Measurements from ENCODE around the gene POU2AF1.

Gene POU2AF1

GRCh38 chr11:111384494-111384893 lies 5.4 kb upstream of the POU2AF1 start:
- no peak for FAIRE-seq

- no peak for FAIRE-seq
Measured at GRCh38 chr11:111382451-111382850, 3.4 kb upstream of the POU2AF1 start.

DNA sequence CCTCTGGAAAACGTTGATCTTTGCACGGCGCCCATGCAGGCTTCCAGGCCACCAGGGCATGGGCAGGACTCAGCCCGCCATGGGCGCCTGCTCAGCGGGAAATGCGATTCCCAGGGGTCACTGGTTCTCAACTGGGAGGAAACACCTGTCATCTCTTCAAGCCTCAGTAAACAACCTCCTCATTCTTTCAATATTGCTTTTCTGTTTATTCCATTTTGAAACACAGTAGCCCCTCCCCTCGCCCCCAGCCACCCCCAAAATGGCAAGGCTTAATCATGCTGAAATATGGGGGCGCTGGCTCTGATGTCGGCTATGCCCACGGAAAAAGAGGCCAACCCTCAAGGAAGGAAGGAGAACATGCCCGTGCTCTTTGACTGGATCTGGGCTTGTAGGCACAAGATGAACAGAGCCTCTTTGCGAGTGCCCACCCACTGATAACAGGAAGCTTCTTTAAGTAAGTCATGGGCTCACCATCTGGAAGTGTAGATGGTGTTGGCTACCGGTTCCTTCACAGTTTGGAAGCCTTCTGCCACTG lies 594 bp upstream of the POU2AF1 start:
- FAIRE-seq: no peak

DNA sequence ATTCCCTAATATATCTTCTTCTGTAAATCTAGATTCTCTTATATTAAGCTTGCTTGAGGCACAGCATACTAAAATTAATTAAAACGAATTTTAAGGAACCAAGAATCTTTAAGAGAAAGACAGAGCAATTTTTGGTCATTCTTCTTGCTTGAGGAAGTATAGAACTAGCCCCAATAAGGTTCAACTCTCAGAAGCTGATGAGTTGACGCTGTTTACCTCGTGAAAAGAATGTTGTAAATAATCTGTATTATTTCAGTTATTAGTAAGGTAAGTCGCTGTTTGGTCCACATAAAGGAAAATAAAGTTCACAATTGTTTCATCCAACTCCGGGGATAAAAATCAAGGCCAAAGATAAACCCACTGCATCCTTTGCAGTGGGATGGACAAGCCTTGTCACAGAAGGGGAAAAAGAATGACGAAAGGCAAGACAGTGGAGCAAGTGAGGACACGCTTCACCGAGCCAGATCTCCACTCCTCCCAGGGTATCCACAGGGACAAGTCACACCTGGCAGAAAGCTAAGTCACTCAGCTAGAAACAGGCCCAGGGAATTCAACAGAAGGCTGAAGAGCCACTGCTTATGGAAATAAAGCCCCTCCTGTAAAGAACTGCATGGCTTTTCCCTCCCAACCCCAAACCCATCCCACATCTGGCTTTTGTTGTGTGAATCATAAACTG lies 752 bp downstream of the POU2AF1 start:
- FAIRE-seq: no peak

- no peak for FAIRE-seq
Measured at GRCh38 chr11:111376181-111376871, 2.7 kb downstream of the POU2AF1 start.

GRCh38 chr11:111373590-111373989 lies 5.5 kb downstream of the POU2AF1 start:
- FAIRE-seq: no peak

GRCh38 chr11:111372538-111372937 lies 6.5 kb downstream of the POU2AF1 start:
- FAIRE-seq: no peak

GRCh38 chr11:111370902-111371578 lies 8.0 kb downstream of the POU2AF1 start:
- FAIRE-seq: no peak

GRCh38 chr11:111370270-111370901 lies 8.7 kb downstream of the POU2AF1 start:
- no peak for FAIRE-seq

DNA sequence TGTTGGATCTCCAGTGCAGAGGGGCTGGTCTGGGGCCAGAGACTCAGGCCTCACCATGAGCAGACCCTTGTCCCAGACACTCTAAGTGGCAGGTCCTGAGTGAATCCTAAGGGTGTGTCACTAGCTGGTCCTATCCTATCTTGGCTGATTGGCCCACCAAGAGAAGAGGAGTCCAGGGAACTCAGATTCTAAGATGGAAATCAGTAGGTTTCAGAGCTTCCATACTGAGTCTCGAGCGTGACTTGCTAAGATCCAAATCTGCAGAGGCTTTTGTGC lies 10.9 kb downstream of the POU2AF1 start:
- no peak for FAIRE-seq

GRCh38 chr11:111367411-111368284 lies 11.4 kb downstream of the POU2AF1 start:
- no peak for FAIRE-seq

DNA sequence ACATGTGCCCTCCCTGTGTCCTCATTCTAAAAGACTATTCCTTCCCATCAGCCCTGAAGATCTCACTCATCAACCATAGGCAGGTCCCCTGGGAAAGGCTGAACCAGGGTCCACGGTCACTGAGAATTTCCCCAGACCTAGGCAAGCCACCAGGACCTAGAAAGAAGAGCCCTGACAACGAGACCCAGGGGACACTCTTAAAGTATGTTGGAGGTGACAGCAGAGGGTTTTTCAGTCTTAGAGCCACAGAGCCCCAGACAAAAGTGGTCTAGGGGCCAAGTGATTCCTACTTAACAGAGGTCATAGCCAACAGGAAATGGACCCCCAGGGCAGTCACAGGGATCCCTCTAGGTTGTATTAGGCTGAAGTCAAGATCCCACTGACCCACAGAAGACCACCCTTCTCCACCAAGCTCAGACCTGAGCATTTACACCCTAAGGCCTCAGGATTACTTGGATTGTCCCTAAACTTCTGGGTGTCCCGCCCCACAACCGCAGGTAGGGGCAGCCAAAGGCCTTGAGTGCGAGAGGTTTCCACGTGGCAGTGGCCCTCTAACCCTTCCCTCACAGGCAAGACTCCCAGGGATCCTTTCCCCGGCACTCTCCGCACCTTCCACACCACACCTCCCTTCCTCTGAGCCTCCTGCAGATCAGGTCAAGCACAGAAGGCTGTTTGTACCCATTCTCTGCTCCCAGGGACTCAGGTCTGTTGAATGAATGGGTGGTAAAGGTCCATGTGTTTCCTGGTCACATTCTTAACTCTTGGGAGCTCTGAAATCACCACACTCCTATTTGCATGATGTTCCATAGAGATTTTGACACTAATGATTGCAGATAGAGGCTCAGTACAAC lies 12.3 kb downstream of the POU2AF1 start:
- no peak for FAIRE-seq

DNA sequence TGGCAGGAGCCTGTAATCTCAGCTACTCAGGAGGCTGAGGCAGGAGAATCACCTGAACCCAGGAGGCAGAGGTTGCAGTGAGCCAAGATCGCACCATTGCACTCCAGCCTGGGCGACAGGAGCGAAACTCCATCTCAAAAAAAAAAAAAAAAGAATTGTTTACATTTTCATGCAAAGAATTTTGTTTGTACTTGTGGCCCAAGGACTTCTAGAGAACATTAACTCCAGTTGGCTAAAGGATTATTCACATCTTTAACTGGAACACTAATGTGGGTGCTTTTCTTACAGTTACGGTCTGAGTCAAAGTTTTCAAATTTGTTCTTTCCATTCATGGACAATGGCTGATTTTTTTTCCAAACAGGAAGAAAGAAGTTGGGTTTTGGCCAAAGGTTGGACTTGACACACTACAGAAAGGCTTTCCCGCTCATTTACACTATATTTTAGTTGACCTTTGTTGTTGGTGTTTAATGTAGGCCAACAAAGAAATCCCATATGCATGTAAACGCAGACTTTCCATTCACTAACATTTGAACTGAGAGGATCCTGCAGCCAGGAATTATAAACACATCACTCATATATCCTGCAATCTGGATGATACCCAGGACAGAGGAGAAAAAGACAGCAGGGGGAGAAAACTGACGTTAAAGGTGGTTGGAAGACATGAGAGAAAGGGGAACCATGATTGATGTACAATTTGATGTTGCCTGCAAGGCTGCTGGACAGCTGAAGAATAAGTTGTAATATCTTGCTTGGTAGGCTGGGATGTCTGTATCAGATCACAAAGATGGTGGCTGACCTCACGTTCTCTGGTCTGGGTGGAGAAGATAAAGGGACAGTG lies 13.1 kb downstream of the POU2AF1 start:
- FAIRE-seq: no peak

DNA sequence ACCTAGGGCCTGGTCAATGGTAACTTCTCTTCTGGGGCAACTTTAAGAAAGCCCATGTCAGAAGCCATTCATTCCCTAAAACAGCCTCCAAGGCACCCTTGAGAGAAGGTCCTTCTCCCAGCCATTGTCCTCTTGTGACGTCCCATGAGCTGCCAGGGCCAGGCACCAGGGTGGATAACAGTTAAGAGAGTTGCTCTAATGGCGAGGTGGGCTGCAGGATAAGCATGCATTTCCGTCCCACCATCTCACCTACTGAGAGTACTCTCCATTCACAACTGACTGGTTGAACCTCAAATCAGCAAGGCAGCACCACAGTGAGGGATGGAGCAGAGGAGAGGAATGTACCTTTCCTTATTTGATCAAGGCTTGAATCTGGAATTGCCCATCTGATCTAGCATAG lies 14.6 kb downstream of the POU2AF1 start:
- no peak for FAIRE-seq

DNA sequence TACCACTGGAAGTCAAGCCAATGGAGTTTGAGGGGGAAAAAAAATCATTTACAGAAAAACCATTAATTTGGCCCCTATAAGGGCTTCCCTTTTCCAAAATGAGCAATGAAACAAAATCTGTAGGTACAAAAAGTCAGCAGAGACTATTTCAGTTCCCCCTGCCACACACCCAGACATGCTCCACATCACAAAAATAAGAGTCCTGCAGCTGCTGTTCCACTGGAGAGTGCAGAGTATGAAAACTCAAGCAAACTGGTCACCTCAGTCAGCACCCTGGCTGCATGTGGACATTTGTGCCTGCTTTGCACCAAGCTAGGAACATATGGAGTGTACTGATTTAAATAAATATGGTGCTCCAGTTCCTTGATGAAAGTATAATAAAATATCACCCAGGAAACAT lies 15.1 kb downstream of the POU2AF1 start:
- no peak for FAIRE-seq

- FAIRE-seq: no peak
Measured at GRCh38 chr11:111362887-111363411, 16.1 kb downstream of the POU2AF1 start.

DNA sequence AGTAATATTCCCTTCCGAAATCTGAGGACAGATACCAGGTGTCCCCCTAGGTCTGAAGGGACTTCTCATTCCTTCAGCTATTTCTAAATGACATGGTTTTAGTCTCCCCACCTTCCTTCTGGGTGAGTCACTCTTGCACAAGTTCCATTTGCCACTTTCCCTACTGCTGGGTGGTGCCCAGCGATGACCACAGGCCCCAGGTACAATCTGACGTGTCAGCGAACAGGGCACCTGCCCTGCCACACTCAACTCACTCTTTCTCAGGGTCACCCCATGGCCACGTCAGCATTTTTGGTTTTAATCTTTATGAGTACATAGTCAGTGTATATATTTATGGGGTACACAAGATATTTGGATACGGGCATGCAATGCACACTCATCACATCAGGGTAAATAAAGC lies 17.2 kb downstream of the POU2AF1 start:
- no peak for FAIRE-seq

DNA sequence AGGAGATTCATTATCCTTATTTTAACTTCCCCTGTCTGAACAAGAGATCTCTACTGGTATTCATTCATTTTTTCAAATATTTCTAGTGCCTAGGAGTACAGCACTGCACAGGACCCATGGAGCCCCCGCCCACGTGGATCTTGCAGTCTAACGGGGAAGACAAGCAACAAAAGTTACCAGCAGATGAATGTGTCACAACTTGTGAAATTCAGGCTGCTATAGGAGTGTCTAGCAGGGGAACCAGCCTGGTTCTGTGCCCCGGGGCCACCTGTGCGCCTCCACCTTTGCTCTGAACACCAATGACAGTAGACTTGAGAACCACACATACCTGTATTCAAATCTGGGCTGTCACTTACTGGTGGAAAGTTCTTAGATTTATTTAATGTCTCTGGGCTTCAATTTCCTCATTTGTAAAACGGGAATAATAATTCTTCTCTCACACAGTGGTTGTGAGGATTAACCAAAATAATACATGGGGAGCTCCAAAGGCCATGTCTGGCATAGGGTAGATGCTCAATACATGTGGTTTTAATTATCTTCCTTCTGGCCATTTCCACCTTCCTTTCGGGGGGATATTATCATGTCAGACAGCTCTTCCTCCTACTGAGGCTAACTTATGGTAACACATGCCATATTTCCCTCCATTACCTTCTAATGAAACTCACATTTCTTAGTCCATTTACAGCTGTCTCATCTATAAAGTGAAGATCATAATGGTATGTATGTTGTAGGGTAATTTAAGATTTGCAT lies 17.8 kb downstream of the POU2AF1 start:
- no peak for FAIRE-seq

- no peak for FAIRE-seq
Measured at GRCh38 chr11:111360150-111361043, 18.7 kb downstream of the POU2AF1 start.
